GM19193 (cell line): ENCODE results near the gene ARL13B.

Source experiments
- POLR2A ChIP-seq: IDR thresholded peaks from 4 replicates; pipeline ENCODE4 v1.6.1; 2011; ENCODE audit not compliant: insufficient read depth, insufficient read length; ENCODE audit errors: extremely low read depth

ARL13B gene

GRCh38 chr3:94066506-94067500 is 86.8 kb downstream of the ARL13B start:
- TF ChIP-seq POLR2A = no peak

GRCh38 chr3:94069194-94069813 is 89.3 kb downstream of the ARL13B start:
- no peak for TF ChIP-seq POLR2A

- no peak for TF ChIP-seq POLR2A
Measured at GRCh38 chr3:94070341-94070911, 90.5 kb downstream of the ARL13B start.

GRCh38 chr3:94071713-94072284 is 91.8 kb downstream of the ARL13B start:
- TF ChIP-seq POLR2A = no peak

GRCh38 chr3:94076055-94076454 is 96.1 kb downstream of the ARL13B start:
- TF ChIP-seq POLR2A = no peak

GRCh38 chr3:94081884-94082283 is 101.9 kb downstream of the ARL13B start:
- TF ChIP-seq POLR2A = no peak

- TF ChIP-seq POLR2A = no peak
Measured at GRCh38 chr3:94082391-94082937, 102.5 kb downstream of the ARL13B start.

GRCh38 chr3:94083261-94083660 is 103.3 kb downstream of the ARL13B start:
- TF ChIP-seq POLR2A = no peak

- TF ChIP-seq POLR2A = no peak
Measured at GRCh38 chr3:94089126-94089525, 109.2 kb downstream of the ARL13B start.

- TF ChIP-seq POLR2A = no peak
Measured at GRCh38 chr3:94092086-94092485, 112.1 kb downstream of the ARL13B start.

GRCh38 chr3:94093151-94093550 is 113.2 kb downstream of the ARL13B start:
- TF ChIP-seq POLR2A = no peak

- TF ChIP-seq POLR2A = no peak
Measured at GRCh38 chr3:94095111-94095510, 115.2 kb downstream of the ARL13B start.

- TF ChIP-seq POLR2A = no peak
Measured at GRCh38 chr3:94098452-94098851, 118.5 kb downstream of the ARL13B start.

- TF ChIP-seq POLR2A = no peak
Measured at GRCh38 chr3:94099311-94099710, 119.4 kb downstream of the ARL13B start.

GRCh38 chr3:94101860-94102259 is 121.9 kb downstream of the ARL13B start:
- TF ChIP-seq POLR2A = no peak
